ENCODE data around the gene GON4L.
"Not testable (repeated sequence)": the region's sequence is repeated elsewhere in the genome, so short reads cannot be mapped to it uniquely, and the experiment has no call there.

Gene GON4L

GRCh38 chr1:155744711-155745283, 112.2 kb downstream of the GON4L start:
- DNase-seq (ENCODE audit: low spot score) = no peak
- no peak for TF ChIP-seq CTCF (IDR thresholded peaks at IDR 0.05; ENCODE audit: extremely low read depth, missing control alignments)

GRCh38 chr1:155741908-155742307, 115.1 kb downstream of the GON4L start:
- TF ChIP-seq CTCF (IDR thresholded peaks at IDR 0.05; ENCODE audit: extremely low read depth, missing control alignments) = no peak

GRCh38 chr1:155740995-155741394, 116.0 kb downstream of the GON4L start:
- TF ChIP-seq CTCF (IDR thresholded peaks at IDR 0.05; ENCODE audit: extremely low read depth, missing control alignments) = no peak
- no peak for DNase-seq (ENCODE audit: low spot score)

More at GRCh38 chr1:155741908-155742307, 115.1 kb downstream of the GON4L start:
- no peak for DNase-seq (ENCODE audit: low spot score)

GRCh38 chr1:155729031-155729898, 127.7 kb downstream of the GON4L start:
- no peak for TF ChIP-seq CTCF (IDR thresholded peaks at IDR 0.05; ENCODE audit: extremely low read depth, missing control alignments)
- peak; percentile 19 for DNase-seq (ENCODE audit: low spot score)

GRCh38 chr1:155725142-155725541, 131.9 kb downstream of the GON4L start:
- no peak for TF ChIP-seq CTCF (IDR thresholded peaks at IDR 0.05; ENCODE audit: extremely low read depth, missing control alignments)
- DNase-seq (ENCODE audit: low spot score) = no peak

GRCh38 chr1:155719703-155720102, 137.3 kb downstream of the GON4L start:
- TF ChIP-seq CTCF (IDR thresholded peaks at IDR 0.05; ENCODE audit: extremely low read depth, missing control alignments) = no peak

GRCh38 chr1:155718524-155719115, 138.4 kb downstream of the GON4L start:
- DNase-seq (ENCODE audit: low spot score) = not testable (repeated sequence)

More at GRCh38 chr1:155719703-155720102, 137.3 kb downstream of the GON4L start:
- no peak for DNase-seq (ENCODE audit: low spot score)
